H1 (cell line): ENCODE results near the gene APOL1. TPM values are rescaled to one million over a fixed set of nuclear protein-coding genes. Genes with fewer than 3 reads are reported as not detected.

Experiments
- CTCF ChIA-PET: fragments of 300-600 bp; sonication (Branson Sonifier 250); formaldehyde crosslinking; loops from one replicate; lab custom pipeline; 2021; ENCODE audit not compliant: partially characterized antibody; lab: Charles Lee
- POLR2A ChIA-PET: fragments of 300-600 bp; sonication (Branson Sonifier 250); formaldehyde crosslinking; loops from one replicate; lab custom pipeline; 2021; ENCODE audit warnings: inconsistent platforms; ENCODE audit not compliant: partially characterized antibody; lab: Charles Lee
- DNase-seq, 2 experiments: peaks; one replicate each; pipeline versions ENCODE4 v3.0.0 to v3.0.0-alpha.2; 2010 to 2022; ENCODE audit warnings: low spot score in 2 of 2, low read depth in 1 of 2, mixed read lengths in 1 of 2
- FAIRE-seq: peaks from 2 replicates; lab custom pipeline; 2011; peaks lifted over from hg19 to GRCh38; lab: Jason Lieb, UNC
- H2AFZ ChIP-seq: 2 replicates; pipeline ENCODE4 v1.8.1; 2012; ENCODE audit warnings: low read length, inconsistent platforms
- H2AK5ac ChIP-seq: 2 replicates; pipeline ENCODE4 v1.6.1; 2013; ENCODE audit warnings: low read depth, low read length
- H2BK120ac ChIP-seq: replicated peaks from 2 replicates; pipeline ENCODE3; 2013; ENCODE audit warnings: low read depth, low read length, inconsistent platforms
- H2BK12ac ChIP-seq: 2 replicates; pipeline ENCODE4 v1.6.1; 2013; ENCODE audit warnings: low read depth, low read length
- H2BK15ac ChIP-seq: 2 replicates; pipeline ENCODE4 v1.6.1; 2013; ENCODE audit warnings: low read length
- H2BK20ac ChIP-seq: 2 replicates; pipeline ENCODE4 v1.6.1; 2013; ENCODE audit warnings: low read length
- H2BK5ac ChIP-seq: 2 replicates; pipeline ENCODE4 v1.6.1; 2013; ENCODE audit warnings: low read depth, low read length
- H3K14ac ChIP-seq: 2 replicates; pipeline ENCODE4 v1.6.1; 2013; ENCODE audit warnings: inconsistent platforms; ENCODE audit not compliant: insufficient read length
- H3K18ac ChIP-seq: 2 replicates; pipeline ENCODE4 v1.6.1; 2013; ENCODE audit warnings: low read length; ENCODE audit errors: extremely low read depth
- H3K23ac ChIP-seq: 2 replicates; pipeline ENCODE4 v1.6.1; 2013; ENCODE audit warnings: inconsistent platforms; ENCODE audit not compliant: insufficient read length
- H3K23me2 ChIP-seq: 2 replicates; pipeline ENCODE4 v1.6.1; 2013; ENCODE audit warnings: low read depth, low read length
- H3K27ac ChIP-seq: 2 replicates; pipeline ENCODE4 v1.6.1; 2011; ENCODE audit warnings: low read depth, low read length, inconsistent platforms
- H3K27me3 ChIP-seq, 4 experiments: replicated peaks in 1 of 4; 1 replicate in 1 of 4; 2 replicates in 3 of 4; pipeline versions ENCODE4 v1.6.1 to v1.8.1; 2011 to 2013; ENCODE audit warnings: low read length in 3 of 4, mild to moderate bottlenecking in 3 of 4, inconsistent platforms in 2 of 4, mixed read lengths in 2 of 4, moderate library complexity in 1 of 4; ENCODE audit not compliant: control insufficient read depth in 3 of 4, insufficient read depth in 3 of 4; ENCODE audit errors: extremely low read depth in 1 of 4
- H3K36me3 ChIP-seq, 4 experiments: 2 replicates each; pipeline versions ENCODE4 v1.6.1 to v1.8.1; 2011 to 2013; ENCODE audit warnings: mild to moderate bottlenecking in 4 of 4, low read length in 3 of 4, moderate library complexity in 2 of 4, control low read depth in 1 of 4, inconsistent platforms in 1 of 4; ENCODE audit not compliant: insufficient read depth in 4 of 4, control insufficient read depth in 2 of 4
- H3K4ac ChIP-seq: replicated peaks from 2 replicates; pipeline ENCODE3; 2013; ENCODE audit warnings: low read length, low read depth, mixed read lengths, inconsistent platforms; ENCODE audit not compliant: insufficient read length
- H3K4me1 ChIP-seq, 4 experiments: replicated peaks in 1 of 4; 1 replicate in 1 of 4; 2 replicates in 3 of 4; pipeline versions ENCODE4 v1.6.1 to v1.8.1; 2011 to 2013; ENCODE audit warnings: low read length in 3 of 4, inconsistent platforms in 2 of 4, mixed read lengths in 1 of 4; ENCODE audit not compliant: insufficient read depth in 4 of 4, control insufficient read depth in 3 of 4
- H3K4me2 ChIP-seq, 2 experiments: 2 replicates each; pipeline versions ENCODE4 v1.6.1 to v1.8.1; 2011 to 2013; ENCODE audit warnings: low read depth in 2 of 2, low read length in 2 of 2, control low read depth in 1 of 2, inconsistent platforms in 1 of 2, mild to moderate bottlenecking in 1 of 2; ENCODE audit not compliant: insufficient read depth in 1 of 2
- H3K4me3 ChIP-seq, 4 experiments: fragments of 200-600, 300-600 bp in 1 of 4; sonication (generic), shearing (Covaris generic), sonication (Bioruptor Twin) in 1 of 4; 2 replicates each; pipeline versions ENCODE4 v1.5.1 to v1.8.1; 2011 to 2016; ENCODE audit warnings: low read length in 4 of 4, low read depth in 3 of 4, control low read depth in 2 of 4, inconsistent platforms in 2 of 4, mild to moderate bottlenecking in 2 of 4, mixed read lengths in 1 of 4, moderate library complexity in 1 of 4; ENCODE audit not compliant: insufficient read depth in 2 of 4; ENCODE audit errors: extremely low read depth in 1 of 4
- H3K56ac ChIP-seq: replicated peaks from 2 replicates; pipeline ENCODE3; 2013; ENCODE audit warnings: low read depth, mild to moderate bottlenecking, mixed read lengths, low read length, inconsistent platforms; ENCODE audit not compliant: insufficient read length
- H3K79me1 ChIP-seq: 2 replicates; pipeline ENCODE4 v1.6.1; 2013; ENCODE audit warnings: low read depth, low read length, control low read depth
- H3K79me2 ChIP-seq, 2 experiments: 2 replicates each; pipeline versions ENCODE4 v1.6.1 to v1.8.1; 2012 to 2013; ENCODE audit warnings: low read length in 2 of 2, mild to moderate bottlenecking in 2 of 2, inconsistent platforms in 1 of 2; ENCODE audit not compliant: insufficient read depth in 2 of 2, control insufficient read depth in 1 of 2
- H3K9ac ChIP-seq, 4 experiments: replicated peaks in 1 of 4; 1 replicate in 1 of 4; 2 replicates in 3 of 4; pipeline versions ENCODE4 v1.6.1 to v1.8.1; 2011 to 2013; ENCODE audit warnings: low read depth in 3 of 4, low read length in 3 of 4, control low read depth in 2 of 4, mild to moderate bottlenecking in 2 of 4, moderate library complexity in 2 of 4, inconsistent platforms in 1 of 4; ENCODE audit errors: extremely low read depth in 1 of 4
- H3K9me3 ChIP-seq, 2 experiments: 2 replicates each; pipeline versions ENCODE4 v1.6.1 to v1.8.1; 2012 to 2013; ENCODE audit warnings: mild to moderate bottlenecking in 2 of 2, moderate library complexity in 2 of 2, control low read depth in 1 of 2, inconsistent platforms in 1 of 2, low read depth in 1 of 2, low read length in 1 of 2, mixed read lengths in 1 of 2; ENCODE audit not compliant: insufficient read depth in 2 of 2
- H4K20me1 ChIP-seq, 2 experiments: replicated peaks in 1 of 2; 2 replicates each; pipeline versions ENCODE3 to v1.8.1; 2011 to 2013; ENCODE audit warnings: inconsistent platforms in 2 of 2, low read length in 2 of 2, mild to moderate bottlenecking in 1 of 2; ENCODE audit not compliant: insufficient read depth in 2 of 2, control insufficient read depth in 1 of 2
- H4K5ac ChIP-seq: 2 replicates; pipeline ENCODE4 v1.6.1; 2013; ENCODE audit warnings: low read length, low read depth, mixed read lengths, inconsistent platforms; ENCODE audit not compliant: insufficient read length
- H4K8ac ChIP-seq: 2 replicates; pipeline ENCODE4 v1.8.0; 2013; ENCODE audit warnings: mild to moderate bottlenecking, moderate library complexity, low read length, inconsistent platforms; ENCODE audit not compliant: insufficient read depth; ENCODE audit errors: extremely low read depth
- H4K91ac ChIP-seq: replicated peaks from 2 replicates; pipeline ENCODE3; 2013; ENCODE audit warnings: low read length, mixed read lengths, inconsistent platforms; ENCODE audit not compliant: insufficient read length
- CHD2 ChIP-seq: IDR thresholded peaks from 2 replicates; pipeline ENCODE4 v1.6.1; 2012; ENCODE audit warnings: low read length, improper control_type of control experiment
- POLR2AphosphoS5 ChIP-seq: IDR thresholded peaks from 2 replicates; pipeline ENCODE4 v1.6.1; 2011; ENCODE audit warnings: low read depth, low read length
- WGBS, 2 experiments: shearing (Covaris generic) in 1 of 2; methylation state at CpG; one replicate each; pipeline versions ENCODE4 v1.1.6 to v1.1.7; 2013 to 2015; ENCODE audit warnings: low lambda C conversion rate in 2 of 2, mixed read lengths in 2 of 2, inconsistent platforms in 1 of 2, low coverage in 1 of 2, missing lambda C conversion rate in 1 of 2; ENCODE audit not compliant: insufficient replicate concordance in 2 of 2, insufficient coverage in 1 of 2, insufficient read length in 1 of 2; ENCODE audit errors: extremely low coverage in 1 of 2, missing lambda C conversion rate in 1 of 2; 5-methylcytosine and 5-hydroxymethylcytosine counted together
- polyA plus RNA-seq, 7 experiments: library from polyadenylated mRNA; depleted of rRNA in 3 of 7; stranded (reverse) in 5 of 7; unstranded in 2 of 7; fragments of >200 nt in 5 of 7; fragments of 200-250 nt in 2 of 7; gene quantifications; 1 replicate in 5 of 7; 2 replicates in 1 of 7; 4 replicates in 1 of 7; pipeline versions ENCODE4 v1.2.1 to v1.2.3, GENCODE V29; 2011 to 2013; ENCODE audit warnings: missing spikeins in 2 of 7, mixed read lengths in 2 of 7
- total RNA-seq: library from RNA; stranded (reverse); fragmentation: NEBNext Ultra II Directional; extraction: Animal tissue kit (Norgen Biotek cat#: 25700); gene quantifications from 2 replicates; pipeline ENCODE4 v1.2.1, GENCODE V29; 2021

Gene APOL1
- total and polyA plus RNA-seq, 2 of the 8 experiments (the other 6 are each of a cell fraction or from before 2014, with no cell fraction given): not detected

- no peak overlapping the region for H3K9ac ChIP-seq
- no peak overlapping the region for H2AFZ ChIP-seq
- H3K4me1 ChIP-seq: no peaks in the 10 kb centered on the region
- H2BK12ac ChIP-seq: no peak overlapping the region
- no peak for DNase-seq
- no peak overlapping the region for H3K4me3 ChIP-seq
- H4K20me1 ChIP-seq: peaks cover 2 to 3% of the 10 kb centered on the region in 2 experiments
- no peak overlapping the region for H3K56ac ChIP-seq
- H2BK20ac ChIP-seq: no peak overlapping the region
- H2AK5ac ChIP-seq: no peak overlapping the region
- CTCF ChIA-PET: interaction anchor here (1.4 to 17.3 kb wide), 8 partner anchors 7 to 217 kb away, joined by 3 to 159 read pairs (median 9); no protein-coding TSS in a partner anchor
- no peak overlapping the region for H2BK120ac ChIP-seq
- TF ChIP-seq POLR2AphosphoS5 (0 out of 2 replicates have a peak, but pooled peaks have one; percentile 7), CHD2 (no peak)
- H4K5ac ChIP-seq: no peak overlapping the region
- no peaks in the 10 kb centered on the region for H3K79me2 ChIP-seq
- POLR2A ChIA-PET: interaction anchor here (0.8 to 2.0 kb wide), 4 partner anchors 10 to 165 kb away, joined by 3 to 6 read pairs (median 5); no protein-coding TSS in a partner anchor
- no peaks in the 10 kb centered on the region for H3K23me2 ChIP-seq
- H2BK5ac ChIP-seq: no peak overlapping the region
- no peaks in the 10 kb centered on the region for H3K27me3 ChIP-seq
- no peak overlapping the region for H3K27ac ChIP-seq
- no peak overlapping the region for H4K8ac ChIP-seq
- peaks cover 2 to 11% of the 10 kb centered on the region in 2 experiments; a peak in 1 of 4 replicates for H3K9me3 ChIP-seq
- no peak overlapping the region for H2BK15ac ChIP-seq
- H3K23ac ChIP-seq: no peak overlapping the region
- WGBS, 2 experiments: 97% methylated on average over 7 of the region's 7 CpGs; no CpG with 5 or more reads in 1 of the 2 experiments
- H3K4me2 ChIP-seq: no peak overlapping the region
- no peak overlapping the region for H3K18ac ChIP-seq
- FAIRE-seq: no peak
- H3K79me1 ChIP-seq: 0 out of 2 replicates have a peak, but pooled peaks cover 5% of the 10 kb centered on the region
- H3K14ac ChIP-seq: no peak overlapping the region
- no peak overlapping the region for H4K91ac ChIP-seq
- no peak overlapping the region for H3K4ac ChIP-seq
- H3K36me3 ChIP-seq: peaks cover 58 to 90% (median 82%) of the 10 kb centered on the region in 4 experiments
These were observed 41.3 kb downstream of the APOL1 start for GRCh38 chr22:36294293-36294620.
